NAMALWA (cell line): ENCODE results near the gene NCOA3.
"Not testable (repeated sequence)": the region's sequence is repeated elsewhere in the genome, so short reads cannot be mapped to it uniquely, and the experiment has no call there.

Experiments
- DNase-seq: peaks from one replicate; pipeline ENCODE4 v3.0.0-alpha.2; 2015; ENCODE audit warnings: low spot score

The NCOA3 gene

DNA sequence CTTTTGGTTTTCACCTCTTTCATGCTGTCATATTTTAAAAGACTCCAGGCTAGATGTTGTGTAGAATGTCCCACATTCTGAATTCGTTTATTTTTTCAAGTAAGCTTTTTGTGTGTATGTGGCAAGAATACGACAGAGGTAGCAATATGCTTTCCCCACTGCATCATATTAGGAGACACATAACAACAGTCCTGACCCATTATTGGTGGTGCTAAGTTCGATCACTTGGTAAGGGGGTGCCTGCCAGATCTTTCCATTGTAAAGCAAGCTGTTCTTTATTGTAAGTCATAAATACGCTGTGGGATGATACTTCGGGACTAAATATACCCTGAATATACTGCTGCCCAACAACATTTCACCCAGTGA lies 588 bp upstream of the NCOA3 start:
- DNase-seq = no peak

DNA sequence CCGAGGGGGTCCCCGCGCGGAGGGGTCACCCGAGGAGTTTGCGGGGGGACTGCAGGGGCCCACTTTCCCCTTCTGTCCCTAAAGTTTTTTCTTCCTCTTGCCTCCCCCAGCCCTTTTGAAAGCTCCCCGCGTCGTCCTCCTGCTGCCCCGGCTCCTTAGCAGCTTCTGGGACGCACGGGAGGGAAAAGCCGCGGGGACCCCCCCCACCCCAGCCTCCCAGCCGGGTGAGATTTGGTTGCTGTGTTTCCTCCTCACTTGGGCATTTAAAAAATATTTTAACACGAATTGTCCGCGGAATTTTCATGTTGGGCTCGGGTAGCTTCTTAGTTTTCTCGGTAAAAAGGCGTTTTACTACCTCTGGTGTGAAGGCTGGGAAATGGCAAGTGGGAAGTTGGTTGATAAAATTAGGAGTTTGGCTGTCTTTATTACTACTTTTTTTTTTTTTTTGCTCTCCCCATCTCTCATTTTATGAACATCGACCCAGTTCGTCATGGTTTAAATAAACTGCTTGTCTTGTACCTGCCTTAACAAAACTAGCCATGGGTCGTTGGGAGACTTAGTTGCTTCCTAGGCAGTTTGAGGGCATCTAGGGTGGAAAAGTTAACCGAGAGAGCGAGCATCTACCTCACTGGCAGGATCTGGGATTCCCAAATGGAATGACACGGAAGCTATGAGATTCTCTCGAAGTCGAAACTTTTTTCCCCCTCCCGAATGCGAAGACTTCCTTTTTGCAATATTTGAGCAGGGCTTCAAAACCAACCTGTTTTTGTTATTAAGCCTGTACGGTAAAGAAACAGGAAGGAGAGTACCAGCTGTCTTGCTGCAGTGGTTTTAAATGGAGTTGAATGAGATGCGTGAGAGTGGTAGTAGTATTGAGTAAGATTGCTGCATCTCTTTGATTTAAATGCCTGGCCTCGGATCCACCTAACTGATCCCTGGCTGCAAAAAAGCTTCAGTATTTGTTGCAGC lies 868 bp downstream of the NCOA3 start:
- DNase-seq = peak; percentile 86

DNA sequence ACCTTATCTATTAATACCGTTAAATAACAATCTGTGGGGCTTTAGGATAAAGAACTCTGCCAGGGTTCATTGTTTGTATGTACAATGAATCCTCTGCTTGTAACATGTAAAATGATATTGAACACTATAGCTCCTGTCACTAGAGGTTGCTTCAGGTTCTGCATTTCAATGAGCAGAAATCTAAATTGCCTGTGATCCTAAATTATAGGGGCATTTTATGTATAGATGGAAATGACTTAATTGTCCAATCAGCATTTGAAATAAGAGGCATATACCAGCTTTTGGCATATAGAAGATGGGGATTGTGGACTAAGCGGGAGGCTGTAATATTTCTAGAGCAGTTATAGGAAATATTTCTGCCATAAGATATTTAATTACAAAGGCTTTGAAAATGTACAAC lies 2.0 kb downstream of the NCOA3 start:
- DNase-seq = peak; percentile 58

DNA sequence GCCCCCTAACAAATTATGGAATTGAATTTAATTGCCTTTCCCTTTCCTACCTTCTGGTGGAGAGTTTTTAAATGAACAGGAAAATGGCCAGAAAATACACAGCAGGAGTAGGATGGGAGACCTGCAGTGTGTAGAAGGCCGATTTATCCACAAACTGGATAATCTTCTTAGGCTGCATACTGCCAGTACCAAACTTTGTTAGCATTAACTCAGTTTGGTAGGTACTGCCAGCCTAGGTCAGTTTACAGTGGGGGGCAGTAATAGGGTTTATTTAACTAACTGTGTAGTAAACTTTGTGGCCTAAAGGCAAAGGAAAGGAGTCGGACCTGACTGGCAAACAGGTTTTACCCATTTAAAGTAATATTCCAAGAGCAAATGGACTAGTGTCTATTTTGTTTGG lies 4.6 kb downstream of the NCOA3 start:
- DNase-seq = no peak

DNA sequence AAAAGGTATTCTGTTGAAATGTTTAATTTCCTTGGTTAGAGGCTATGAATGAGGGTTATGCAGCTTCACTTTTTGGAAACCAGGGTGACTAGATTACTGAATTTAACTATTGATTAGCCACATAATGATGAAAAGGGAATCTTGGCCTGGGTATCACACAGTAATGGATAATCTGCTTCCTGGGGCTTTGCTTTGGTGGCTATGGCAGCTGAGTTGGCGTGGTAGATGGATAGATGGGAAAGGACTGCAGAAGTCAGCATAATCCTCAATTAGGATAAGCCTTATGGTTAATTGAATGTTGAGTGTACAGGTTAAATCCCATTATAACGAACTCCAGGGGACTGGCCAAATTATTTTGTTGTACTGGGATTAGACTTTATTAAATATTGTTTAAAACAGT lies 5.2 kb downstream of the NCOA3 start:
- no peak for DNase-seq

DNA sequence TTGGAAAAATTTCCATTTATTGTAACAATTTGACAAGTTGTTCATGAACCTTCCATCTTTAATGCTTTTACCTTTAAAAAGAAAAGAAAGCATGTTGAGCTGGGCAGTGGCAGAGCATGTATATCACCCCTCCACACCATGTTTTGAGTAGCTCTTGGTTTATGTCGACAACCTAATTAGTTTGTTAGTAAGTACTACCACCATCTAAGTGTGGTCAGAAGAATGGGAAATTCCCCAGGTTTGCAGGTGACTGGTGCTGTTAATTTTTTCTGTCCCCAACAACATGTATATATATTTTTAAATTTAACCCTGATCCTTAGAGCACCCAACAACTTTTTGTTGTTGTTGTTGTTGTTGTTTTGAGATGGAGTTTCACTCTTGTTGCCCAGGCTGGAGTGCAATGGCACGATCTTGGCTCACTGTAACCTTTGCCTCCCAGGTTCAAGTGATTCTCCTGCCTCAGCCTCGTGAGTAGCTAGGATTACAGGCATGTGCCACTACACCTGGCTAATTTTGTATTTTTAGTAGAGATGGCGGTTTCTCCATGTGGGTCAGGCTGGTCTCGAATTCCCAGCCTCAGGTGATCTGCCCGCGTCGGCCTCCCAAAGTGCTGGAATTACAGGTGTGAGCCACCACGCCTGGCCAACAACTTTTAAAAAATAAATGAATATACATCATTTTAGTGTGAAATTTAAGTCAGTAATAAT lies 5.7 kb downstream of the NCOA3 start:
- not testable (repeated sequence) for DNase-seq

DNA sequence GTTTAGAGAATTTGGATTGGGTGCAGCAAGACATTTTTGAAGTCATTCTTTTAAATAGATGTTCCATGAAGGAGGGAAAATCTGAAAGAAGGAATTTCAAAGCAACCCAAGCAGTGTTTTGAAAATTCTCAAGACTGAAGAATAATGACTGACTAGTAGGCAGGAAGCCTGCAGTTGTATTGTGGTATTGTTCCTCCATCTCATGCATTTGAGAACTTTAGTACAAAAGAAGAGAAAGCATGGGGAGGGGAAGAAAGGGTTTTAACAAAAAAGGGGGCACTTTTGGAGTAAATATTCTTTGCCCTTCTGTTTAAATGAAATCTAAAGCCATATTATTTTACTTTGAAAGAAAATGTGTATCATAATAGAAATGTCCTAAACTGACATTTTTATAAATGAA lies 6.6 kb downstream of the NCOA3 start:
- no peak for DNase-seq

DNA sequence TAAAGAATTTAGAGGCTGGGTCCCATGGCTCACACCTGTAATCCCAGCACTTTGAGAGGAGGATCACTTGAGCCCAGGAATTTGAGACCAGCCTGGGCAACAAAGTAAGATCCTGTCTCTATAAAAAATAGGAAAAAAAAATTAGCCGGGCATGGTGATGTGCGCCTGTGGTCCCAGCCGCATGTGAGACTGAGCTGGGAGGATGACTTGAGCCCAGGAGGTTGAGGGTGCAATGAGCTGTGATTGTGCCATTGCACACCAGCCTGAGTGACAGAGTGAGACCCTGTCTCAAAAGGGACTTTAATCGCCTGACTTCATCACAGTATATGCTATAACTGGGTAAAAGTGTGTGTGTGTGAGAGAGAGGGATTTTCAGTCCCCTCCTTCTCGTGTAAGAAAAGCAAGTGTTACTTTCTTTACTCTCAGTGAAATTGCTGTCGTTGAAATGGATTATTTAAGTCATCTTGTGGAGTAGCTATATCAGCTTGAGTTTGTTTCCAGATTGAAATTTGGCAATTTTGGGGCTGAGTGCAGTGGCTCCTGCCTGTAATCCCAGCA lies 7.5 kb downstream of the NCOA3 start:
- DNase-seq = no peak

DNA sequence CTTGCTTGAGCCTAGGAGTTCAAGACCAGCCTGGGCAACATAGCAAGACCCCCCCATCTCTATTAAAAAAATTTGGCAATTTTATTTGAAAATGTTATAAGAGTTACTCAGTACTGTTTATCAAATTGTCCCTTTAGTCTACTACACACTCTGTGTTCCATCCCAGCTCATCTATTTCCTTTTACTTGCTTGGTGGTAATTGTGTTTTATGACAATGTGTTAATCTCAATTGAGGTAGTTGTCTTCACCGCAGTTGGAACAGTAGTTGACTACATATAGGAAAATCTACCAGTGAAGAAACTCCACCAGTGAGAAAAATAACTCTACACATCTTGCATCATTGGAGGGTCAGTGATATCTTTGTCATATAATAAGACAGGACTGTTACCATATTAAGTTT lies 8.0 kb downstream of the NCOA3 start:
- no peak for DNase-seq

DNA sequence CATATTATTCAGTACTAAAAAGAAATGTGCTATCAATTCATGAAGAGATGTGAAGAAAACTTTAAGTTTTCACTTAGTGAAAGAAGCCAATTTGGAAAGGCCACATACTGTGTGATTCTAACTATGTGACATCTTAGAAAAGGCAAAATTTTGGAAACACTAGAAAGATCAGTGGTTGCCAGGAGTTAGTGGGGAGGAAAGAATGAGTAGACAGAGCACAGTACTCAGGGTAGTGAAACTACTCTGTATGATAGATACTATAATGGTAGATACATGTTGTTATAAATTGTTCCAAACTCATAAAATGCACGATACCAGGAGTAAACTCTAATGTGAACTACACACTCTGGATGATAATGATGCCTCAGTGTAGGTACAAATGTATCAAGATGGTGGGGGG lies 14.2 kb downstream of the NCOA3 start:
- DNase-seq = no peak

DNA sequence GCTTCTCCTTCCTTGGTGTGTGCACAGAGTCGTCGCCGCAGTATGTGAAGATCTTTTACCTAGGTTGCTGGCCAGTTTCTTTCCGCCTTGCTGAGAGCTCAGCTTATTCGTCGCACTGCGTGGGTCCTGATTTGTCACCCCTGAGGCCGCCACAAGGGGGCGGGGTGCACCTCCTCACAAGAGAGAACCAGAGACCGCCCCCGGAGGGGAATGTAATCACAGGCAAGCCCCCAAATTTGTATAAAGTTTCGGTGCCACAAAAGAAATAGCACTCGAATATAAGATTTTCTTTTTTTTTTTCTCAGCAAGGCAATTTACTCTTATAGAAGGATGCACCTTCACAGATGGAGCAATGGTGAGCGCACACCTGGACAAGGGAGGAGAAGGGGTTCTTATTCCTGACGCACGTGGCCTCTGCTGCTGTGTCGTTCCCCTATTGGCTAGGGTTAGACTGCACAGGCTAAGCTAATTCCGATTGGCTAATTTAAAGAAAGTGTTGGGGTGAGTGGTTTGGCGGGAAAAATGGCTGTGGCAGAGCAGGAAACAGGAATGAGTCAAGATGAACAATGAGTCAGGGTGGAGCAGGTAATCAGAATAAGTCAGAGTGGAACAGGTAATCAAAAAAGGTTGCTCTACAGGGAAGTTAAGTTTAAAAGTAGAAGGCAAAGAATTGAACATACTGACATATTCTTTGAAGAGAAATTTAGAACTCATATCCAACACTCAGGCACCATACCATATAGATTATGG lies 19.5 kb downstream of the NCOA3 start:
- DNase-seq = peak; percentile 48

DNA sequence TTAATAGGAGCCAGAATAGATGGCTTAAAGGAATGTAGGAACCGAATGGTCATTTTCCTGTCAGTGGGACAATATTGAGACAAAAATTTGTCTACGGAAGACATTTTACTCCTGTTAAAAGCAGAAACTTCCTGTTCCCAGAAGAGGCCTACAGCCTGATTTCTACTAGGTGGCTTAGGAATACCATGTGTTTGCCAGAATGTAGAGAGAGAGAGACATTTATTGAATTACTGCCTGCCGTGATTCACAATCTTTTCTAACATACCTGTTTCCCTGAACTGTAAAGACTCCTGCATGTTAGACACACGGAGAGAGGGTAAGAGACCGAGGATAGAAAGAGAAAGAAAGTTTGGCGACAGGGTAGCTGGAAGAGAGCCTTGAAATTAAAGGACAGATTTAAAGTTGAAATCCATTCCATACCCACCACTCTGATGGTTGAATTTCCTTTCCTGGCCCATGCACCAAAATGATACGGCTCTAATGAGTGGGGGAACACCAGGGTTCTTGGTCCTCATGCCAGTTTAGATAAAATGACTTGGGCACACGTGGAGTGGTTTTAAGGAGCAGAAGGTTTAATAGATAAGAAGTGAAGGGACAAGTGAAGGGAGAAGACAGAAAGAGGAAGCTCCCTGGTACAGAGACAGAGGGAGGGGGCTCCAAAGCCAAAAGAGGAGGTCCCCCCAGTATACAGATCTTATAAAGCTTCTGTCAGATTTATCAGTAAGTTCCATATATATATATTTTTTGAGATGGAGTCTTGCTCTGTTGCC lies 22.5 kb downstream of the NCOA3 start:
- no peak for DNase-seq

DNA sequence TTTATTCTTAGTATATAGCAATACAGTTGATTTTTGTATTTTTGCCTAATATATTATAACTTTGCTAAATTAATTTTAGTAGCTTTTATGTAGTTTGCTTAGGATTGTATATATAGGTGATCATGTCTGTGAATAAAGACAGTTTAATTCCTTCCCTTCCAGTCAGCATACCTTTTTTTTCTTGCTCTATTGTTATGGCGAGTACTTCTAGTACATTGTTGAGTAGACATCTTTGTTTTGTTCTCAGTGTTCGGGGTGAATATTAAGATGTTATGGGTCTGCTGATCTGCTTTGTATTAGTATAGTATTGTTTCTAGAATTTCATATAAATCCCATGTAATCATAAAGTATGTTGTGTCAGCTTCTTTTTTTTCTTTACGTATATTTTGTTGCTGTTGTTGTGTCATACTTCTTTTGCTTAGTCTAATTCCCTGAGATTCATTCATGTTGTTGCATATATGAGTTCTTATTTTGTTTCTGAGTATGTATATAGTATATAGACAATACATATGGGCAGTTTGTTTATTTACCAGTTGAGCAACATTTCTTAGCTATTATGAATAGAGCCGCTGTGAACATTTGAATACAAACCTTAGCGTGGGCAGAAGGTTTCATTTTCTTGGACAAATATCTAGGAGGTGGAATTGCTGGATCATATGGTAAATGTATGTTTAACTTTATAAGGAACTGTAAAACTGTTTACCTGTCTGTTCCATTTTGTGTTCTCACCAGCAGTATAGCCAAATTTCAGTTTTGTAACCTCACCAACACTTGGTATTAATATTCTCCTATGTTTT lies 25.5 kb downstream of the NCOA3 start:
- no peak for DNase-seq

DNA sequence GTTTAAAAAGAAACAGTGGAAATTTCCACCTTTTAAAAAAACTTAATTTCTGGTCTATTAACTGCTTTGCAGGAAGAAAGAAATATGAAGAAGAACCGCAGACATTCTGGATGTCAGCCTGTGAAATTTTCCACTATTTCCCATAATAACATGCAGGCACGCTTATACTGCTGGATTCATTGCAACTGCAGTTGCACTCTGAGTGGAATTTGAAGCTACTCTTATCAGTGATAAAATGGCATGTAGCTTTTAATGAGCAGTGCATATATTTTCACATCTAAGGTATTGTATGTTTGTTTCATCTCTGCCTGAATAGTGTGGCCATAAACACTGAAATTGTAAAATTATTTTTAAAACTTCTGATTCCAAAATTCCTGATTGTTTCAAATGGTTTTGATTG lies 28.2 kb downstream of the NCOA3 start:
- no peak for DNase-seq

DNA sequence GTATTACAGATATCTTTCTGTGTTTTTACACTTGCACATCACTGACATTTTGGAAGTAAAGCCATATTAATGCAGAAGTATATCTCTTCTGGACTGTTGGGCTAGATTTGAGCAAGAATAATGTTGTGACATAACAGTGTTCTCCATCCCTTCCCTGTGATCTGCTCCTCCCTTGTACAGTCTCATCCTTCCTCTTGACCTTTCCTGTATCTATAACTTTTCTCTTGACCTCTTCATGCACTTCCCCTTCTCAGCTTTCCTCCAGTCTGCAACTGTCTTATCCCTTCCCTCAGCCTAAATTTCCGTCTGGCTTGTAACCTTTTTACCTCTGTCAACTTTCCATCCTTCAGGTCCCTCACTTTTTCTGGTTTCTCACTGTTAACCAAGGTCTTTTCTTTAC lies 29.8 kb downstream of the NCOA3 start:
- DNase-seq = no peak

DNA sequence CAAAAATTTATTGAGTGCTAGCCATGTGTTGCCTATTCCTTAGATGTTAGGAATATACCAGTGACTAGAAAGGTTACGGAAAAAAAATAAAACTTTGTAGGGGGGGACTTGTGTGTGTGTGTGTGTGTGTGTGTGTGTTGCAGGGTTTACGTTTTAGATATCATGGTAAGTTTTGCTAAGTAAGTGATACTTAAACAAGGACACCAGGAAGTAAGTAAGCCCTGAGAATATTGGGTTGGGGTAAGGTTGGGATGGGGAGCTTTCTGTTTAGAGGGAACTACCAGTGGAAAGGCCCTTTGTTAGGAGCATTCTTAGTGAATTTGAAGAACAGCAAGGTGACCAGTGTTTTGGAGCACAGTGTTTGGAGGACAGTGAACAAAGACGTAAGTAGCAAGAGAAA lies 30.3 kb downstream of the NCOA3 start:
- no peak for DNase-seq

DNA sequence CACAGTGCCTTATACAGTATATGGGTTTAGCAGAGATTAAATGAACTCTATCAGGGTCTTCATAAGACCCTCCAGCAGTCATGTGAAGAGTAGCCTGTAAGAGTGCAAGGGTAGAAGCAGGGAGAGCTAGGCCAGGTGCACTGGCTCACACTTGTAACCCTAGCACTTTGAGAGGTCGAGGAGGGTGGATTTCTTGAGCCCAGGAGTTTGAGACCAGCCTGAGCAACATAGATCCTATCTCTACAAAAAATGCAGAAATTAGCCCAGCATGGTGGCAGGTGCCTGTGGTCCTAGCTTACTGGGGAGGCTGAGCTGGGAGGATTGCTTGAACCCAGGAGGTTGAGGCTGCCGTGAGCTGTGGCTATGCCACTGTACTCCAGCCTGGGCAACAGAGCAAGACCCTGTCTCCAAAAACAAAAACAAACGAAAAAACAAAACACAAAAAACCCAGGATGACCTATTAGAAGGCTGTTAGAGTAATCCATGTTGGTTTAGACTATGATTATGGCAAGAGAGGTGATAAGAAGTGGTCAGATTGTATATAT lies 31.9 kb downstream of the NCOA3 start:
- DNase-seq = no peak

DNA sequence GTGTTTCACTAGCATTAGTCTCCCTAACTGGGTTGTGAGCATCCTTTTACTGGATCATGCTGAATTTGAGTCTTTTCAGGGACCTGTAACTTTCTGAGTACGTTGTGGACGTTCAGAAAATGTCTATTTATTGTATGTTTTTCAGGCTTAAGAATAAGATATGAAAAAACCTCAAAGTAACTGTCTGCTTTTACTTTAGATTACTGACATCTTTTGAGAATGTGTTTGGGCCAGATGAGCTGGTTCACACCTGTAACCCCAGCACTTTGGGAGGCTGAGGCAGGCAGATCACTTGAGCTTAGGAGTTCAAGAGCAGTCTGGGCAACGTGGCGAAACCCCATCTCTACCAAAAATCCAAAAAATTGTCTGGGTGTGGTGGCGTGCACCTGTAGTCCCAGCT lies 32.7 kb downstream of the NCOA3 start:
- no peak for DNase-seq

DNA sequence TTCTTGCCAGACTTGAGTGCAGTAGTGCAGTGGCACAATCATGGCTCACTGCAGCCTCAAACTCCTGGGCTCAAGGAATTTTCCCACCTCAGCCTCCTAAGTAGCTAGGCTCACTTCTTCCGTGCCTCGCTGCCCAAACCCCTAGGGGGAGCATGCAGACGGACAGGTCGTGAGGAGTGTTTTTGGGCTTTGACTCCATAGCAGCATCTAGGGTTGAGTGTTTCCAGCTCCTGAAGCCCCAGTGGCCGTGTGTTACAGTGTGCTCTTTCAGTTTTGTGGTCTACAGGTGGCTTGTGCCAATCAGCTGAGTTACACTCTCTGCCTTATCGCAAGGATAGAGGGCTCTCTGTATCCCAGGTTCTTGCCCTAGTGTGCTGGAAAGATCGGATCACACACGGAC lies 33.4 kb downstream of the NCOA3 start:
- DNase-seq = peak; percentile 59

DNA sequence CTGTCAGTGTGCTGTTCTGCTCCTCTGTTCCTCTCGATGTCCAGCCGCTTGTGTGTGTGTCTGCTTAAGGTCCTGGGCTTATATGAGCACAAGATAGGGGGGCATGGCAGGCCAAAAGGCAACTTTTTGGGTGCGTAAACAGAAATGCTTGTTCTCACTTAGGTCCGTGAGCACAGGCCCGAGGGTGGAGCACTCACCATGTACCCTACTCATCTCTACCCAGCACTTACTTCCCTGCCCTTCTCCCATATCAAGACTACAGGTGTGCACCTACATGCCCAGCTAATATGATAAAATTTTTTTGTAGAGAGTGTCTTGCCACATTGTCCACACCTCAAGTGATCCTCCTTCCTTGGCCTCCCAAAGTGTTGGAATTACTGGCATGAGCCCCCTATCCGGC lies 34.3 kb downstream of the NCOA3 start:
- no peak for DNase-seq
